Spinal cord (tissue), 10 donors: ENCODE data around the gene PRKCQ. TPM values are rescaled to one million over a fixed set of nuclear protein-coding genes. Genes with fewer than 3 reads are reported as not detected.
A peak's percentile ranks its signal among the peaks of the same experiment; 100 is the strongest.

Experiments
- DNase-seq, 6 donors: peaks; one replicate each; pipeline versions ENCODE4 v3.0.0 to v3.0.0-alpha.2; 2013 to 2015; ENCODE audit warnings: low spot score in 6 of 6, low read depth in 4 of 6
- H3K27ac ChIP-seq: one replicate; pipeline ENCODE4 v1.5.1; 2013; ENCODE audit warnings: low read depth, low read length, control low read depth
- H3K27me3 ChIP-seq: one replicate; pipeline ENCODE4 v1.6.1; 2013; ENCODE audit warnings: low read length; ENCODE audit not compliant: control insufficient read depth, insufficient read depth
- H3K36me3 ChIP-seq: one replicate; pipeline ENCODE4 v1.6.1; 2013; ENCODE audit warnings: low read length; ENCODE audit not compliant: control insufficient read depth, insufficient read depth
- H3K4me1 ChIP-seq: one replicate; pipeline ENCODE4 v1.6.1; 2013; ENCODE audit warnings: low read length; ENCODE audit not compliant: control insufficient read depth, insufficient read depth
- H3K4me3 ChIP-seq: one replicate; pipeline ENCODE4 v1.5.1; 2013; ENCODE audit warnings: low read depth, low read length, control low read depth
- H3K9me3 ChIP-seq: one replicate; pipeline ENCODE4 v1.6.1; 2013; ENCODE audit warnings: low read length; ENCODE audit not compliant: control insufficient read depth, insufficient read depth
- WGBS: methylation state at CpG from one replicate; pipeline ENCODE4 v1.1.5; 2013; ENCODE audit warnings: missing lambda C conversion rate; ENCODE audit not compliant: insufficient coverage; 5-methylcytosine and 5-hydroxymethylcytosine counted together
- polyA plus RNA-seq, 2 donors: library from polyadenylated mRNA; unstranded; fragments of 120-200 nt; gene quantifications; one replicate each; pipeline ENCODE4 v1.2.1, GENCODE V29; 2013; ENCODE audit not compliant: insufficient read length in 2 of 2
- total RNA-seq, 2 donors: library from RNA; depleted of rRNA in 1 of 2; stranded (reverse); fragments of 120-200 nt in 1 of 2; fragments of >200 nt in 1 of 2; gene quantifications; one replicate each; pipeline versions ENCODE4 v1.2.3 to v1.2.4, GENCODE V29; 2013 to 2014
- donor health status: healthy.

Gene PRKCQ
- total and polyA plus RNA-seq, 4 donors: 6.2 to 10.9 (median 9.6) TPM

GRCh38 chr10:6410830-6411229, 169.2 kb downstream of the PRKCQ start:
- Histone ChIP-seq H3K4me3 (no peak overlapping the region), H3K36me3 (no peaks in the 10 kb centered on the region), H3K9me3 (no peaks in the 10 kb centered on the region), H3K27ac (no peak overlapping the region), H3K4me1 (no peaks in the 10 kb centered on the region), H3K27me3 (no peaks in the 10 kb centered on the region)
- DNase-seq: no peak
- 97% methylated on average over 11 of the region's 15 CpGs for WGBS

GRCh38 chr10:6409971-6410643, 170.0 kb downstream of the PRKCQ start:
- 30% methylated on average over 2 of the region's 2 CpGs for WGBS
- DNase-seq: peak in 2 of 6 donors; percentile 32 to 34
- peak overlapping the region; percentile 40 for H3K27ac ChIP-seq

GRCh38 chr10:6408799-6409198, 171.3 kb downstream of the PRKCQ start:
- H3K27ac ChIP-seq: no peak overlapping the region
- 57% methylated on average over 1 of the region's 3 CpGs for WGBS

More at GRCh38 chr10:6409971-6410643, 170.0 kb downstream of the PRKCQ start:
- Histone ChIP-seq H3K9me3 (no peaks in the 10 kb centered on the region), H3K36me3 (no peaks in the 10 kb centered on the region), H3K4me3 (no peak overlapping the region), H3K27me3 (no peaks in the 10 kb centered on the region), H3K4me1 (no peaks in the 10 kb centered on the region)

GRCh38 chr10:6407034-6407721, 172.9 kb downstream of the PRKCQ start:
- no peaks in the 10 kb centered on the region for H3K36me3 ChIP-seq
- H3K4me1 ChIP-seq: peaks cover 4% of the 10 kb centered on the region
- H3K4me3 ChIP-seq: no peak overlapping the region
- no peaks in the 10 kb centered on the region for H3K27me3 ChIP-seq
- no peaks in the 10 kb centered on the region for H3K9me3 ChIP-seq
- no peak overlapping the region for H3K27ac ChIP-seq
- no peak for DNase-seq
- 93% methylated on average over 9 of the region's 11 CpGs for whole genome bisulfite sequencing

More at GRCh38 chr10:6408799-6409198, 171.3 kb downstream of the PRKCQ start:
- Histone ChIP-seq H3K36me3 (no peaks in the 10 kb centered on the region), H3K4me3 (no peak overlapping the region), H3K9me3 (no peaks in the 10 kb centered on the region), H3K27me3 (no peaks in the 10 kb centered on the region), H3K4me1 (no peaks in the 10 kb centered on the region)
- no peak for DNase-seq

GRCh38 chr10:6406220-6407033, 173.6 kb downstream of the PRKCQ start:
- Histone ChIP-seq H3K27me3 (no peaks in the 10 kb centered on the region), H3K36me3 (no peaks in the 10 kb centered on the region), H3K4me1 (peaks cover 7% of the 10 kb centered on the region), H3K4me3 (no peak overlapping the region), H3K9me3 (no peaks in the 10 kb centered on the region), H3K27ac (no peak overlapping the region)
- peak in 2 of 6 donors; percentile 43 to 47 for DNase-seq
- 83% methylated on average over 2 of the region's 10 CpGs for WGBS

- no peak overlapping the region for H3K27ac ChIP-seq
- 100% methylated on average over 2 of the region's 3 CpGs for WGBS
- peaks cover 8% of the 10 kb centered on the region for H3K4me1 ChIP-seq
- H3K27me3 ChIP-seq: no peaks in the 10 kb centered on the region
- DNase-seq: no peak
- H3K4me3 ChIP-seq: no peak overlapping the region
- no peaks in the 10 kb centered on the region for H3K9me3 ChIP-seq
- no peaks in the 10 kb centered on the region for H3K36me3 ChIP-seq
Measured at GRCh38 chr10:6405713-6406112, 174.4 kb downstream of the PRKCQ start.

GRCh38 chr10:6404127-6405072, 175.7 kb downstream of the PRKCQ start:
- no peaks in the 10 kb centered on the region for H3K9me3 ChIP-seq
- no peak overlapping the region for H3K4me3 ChIP-seq
- 81% methylated on average over 1 of the region's 1 CpG for WGBS
- no peak overlapping the region for H3K27ac ChIP-seq
- no peaks in the 10 kb centered on the region for H3K27me3 ChIP-seq
- DNase-seq: no peak
- H3K4me1 ChIP-seq: peaks cover 15% of the 10 kb centered on the region
- no peaks in the 10 kb centered on the region for H3K36me3 ChIP-seq

GRCh38 chr10:6402960-6403359, 177.1 kb downstream of the PRKCQ start:
- Histone ChIP-seq H3K4me3 (no peak overlapping the region), H3K27ac (no peak overlapping the region), H3K4me1 (peaks cover 23% of the 10 kb centered on the region), H3K36me3 (no peaks in the 10 kb centered on the region), H3K27me3 (no peaks in the 10 kb centered on the region), H3K9me3 (no peaks in the 10 kb centered on the region)
- no peak for DNase-seq
- WGBS: 79% methylated on average over 7 of the region's 8 CpGs

GRCh38 chr10:6402349-6402709, 177.7 kb downstream of the PRKCQ start:
- Histone ChIP-seq H3K27ac (no peak overlapping the region), H3K4me1 (peaks cover 23% of the 10 kb centered on the region), H3K4me3 (no peak overlapping the region), H3K9me3 (no peaks in the 10 kb centered on the region), H3K36me3 (no peaks in the 10 kb centered on the region), H3K27me3 (no peaks in the 10 kb centered on the region)
- 46% methylated on average over 9 of the region's 9 CpGs for whole genome bisulfite sequencing
- peak in 3 of 6 donors; percentile 55 to 80 (median 67) for DNase-seq
